ENCODE measurements around the gene RFPL3.
A peak's percentile ranks its signal among the peaks of the same experiment; 100 is the strongest.

Gene RFPL3

DNA sequence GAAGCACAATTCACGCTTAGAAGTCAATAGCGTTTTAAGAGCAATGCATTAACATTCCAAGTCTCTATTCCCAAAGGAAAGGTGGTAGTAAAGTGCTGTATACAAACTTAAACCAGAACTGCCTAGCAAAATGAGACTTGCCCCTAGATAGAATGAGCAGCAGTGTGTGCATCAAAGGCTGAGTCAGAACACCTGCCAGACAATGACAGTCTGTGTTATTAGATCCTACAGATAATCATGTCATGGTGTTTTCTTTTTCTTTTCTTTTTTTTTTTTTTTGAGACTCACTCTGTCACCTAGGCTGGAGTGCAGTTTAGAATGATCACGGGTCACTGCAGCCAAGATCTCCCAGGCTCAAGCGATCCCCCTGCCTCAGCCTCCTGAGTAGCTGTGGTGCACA is 52.8 kb downstream of the RFPL3 start:
- Mint-ChIP-seq H3K36me3 (peaks cover 5% of the 10 kb centered on the region), H3K4me3 (peak overlapping the region; percentile 99), H3K27ac (peak overlapping the region; percentile 99), H3K9me3 (no peaks in the 10 kb centered on the region), H3K4me1 (peaks cover 55% of the 10 kb centered on the region), H3K27me3 (no peaks in the 10 kb centered on the region)

All from activated naive CD4-positive, alpha-beta T cell treated with anti-CD3 and anti-CD28 coated beads, Interleukin-2, amount 50 U/mL, for 24 hours (primary cell).